Kidney tubule cell (primary cell): Measurements from ENCODE around the gene CORO1C.

Experiments
- DNase-seq: peaks from one replicate; pipeline ENCODE4 v3.0.0-alpha.2; 2018; ENCODE audit warnings: low spot score

The CORO1C gene

GRCh38 chr12:108615918-108616317 is 115.4 kb downstream of the CORO1C start:
- DNase-seq: no peak

- DNase-seq: no peak
These were observed 116.7 kb downstream of the CORO1C start for GRCh38 chr12:108614639-108615038.

DNA sequence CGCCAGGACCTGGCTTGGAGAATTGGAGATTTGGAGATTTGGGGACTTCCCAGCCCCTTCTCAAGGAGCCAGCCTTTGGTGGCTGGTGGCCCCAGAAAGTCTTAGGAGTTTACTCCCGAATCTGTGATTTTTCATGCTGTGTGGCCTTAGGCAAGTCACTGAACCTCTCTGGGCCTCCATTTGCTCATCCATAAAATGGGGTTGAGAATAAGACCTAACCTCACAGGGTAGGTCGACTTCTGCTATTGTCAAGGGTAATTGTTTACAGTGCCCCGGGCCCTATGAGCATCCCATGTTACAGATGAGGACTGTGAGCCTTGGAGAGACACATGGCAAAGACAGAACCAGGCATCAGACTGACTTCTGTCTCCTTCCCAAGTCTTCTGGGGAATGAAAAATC is 117.3 kb downstream of the CORO1C start:
- DNase-seq: no peak

DNA sequence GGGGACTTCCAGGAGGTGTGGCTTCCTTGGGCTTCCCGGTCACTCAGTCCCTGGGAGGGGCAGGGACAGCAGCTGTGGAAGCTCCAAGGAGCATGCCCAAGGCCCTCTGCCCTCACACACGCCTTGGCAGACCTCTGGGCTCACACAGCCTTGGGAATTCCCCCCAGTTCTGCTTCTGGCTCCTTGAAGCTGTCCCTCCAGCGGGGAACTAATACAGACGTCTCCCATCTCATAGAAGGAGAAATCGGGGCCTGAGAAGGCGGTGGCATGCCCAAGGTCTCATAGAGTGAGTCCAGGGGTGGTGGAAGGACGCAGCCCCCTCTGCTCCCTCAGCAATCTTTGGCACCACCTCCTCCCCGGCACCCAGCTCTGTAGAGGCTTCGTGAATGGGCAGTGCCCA is 117.8 kb downstream of the CORO1C start:
- peak; percentile 82 for DNase-seq

GRCh38 chr12:108612788-108613282 is 118.5 kb downstream of the CORO1C start:
- peak; percentile 76 for DNase-seq

- DNase-seq: peak; percentile 95
These were observed 119.4 kb downstream of the CORO1C start for GRCh38 chr12:108611884-108612415.

DNA sequence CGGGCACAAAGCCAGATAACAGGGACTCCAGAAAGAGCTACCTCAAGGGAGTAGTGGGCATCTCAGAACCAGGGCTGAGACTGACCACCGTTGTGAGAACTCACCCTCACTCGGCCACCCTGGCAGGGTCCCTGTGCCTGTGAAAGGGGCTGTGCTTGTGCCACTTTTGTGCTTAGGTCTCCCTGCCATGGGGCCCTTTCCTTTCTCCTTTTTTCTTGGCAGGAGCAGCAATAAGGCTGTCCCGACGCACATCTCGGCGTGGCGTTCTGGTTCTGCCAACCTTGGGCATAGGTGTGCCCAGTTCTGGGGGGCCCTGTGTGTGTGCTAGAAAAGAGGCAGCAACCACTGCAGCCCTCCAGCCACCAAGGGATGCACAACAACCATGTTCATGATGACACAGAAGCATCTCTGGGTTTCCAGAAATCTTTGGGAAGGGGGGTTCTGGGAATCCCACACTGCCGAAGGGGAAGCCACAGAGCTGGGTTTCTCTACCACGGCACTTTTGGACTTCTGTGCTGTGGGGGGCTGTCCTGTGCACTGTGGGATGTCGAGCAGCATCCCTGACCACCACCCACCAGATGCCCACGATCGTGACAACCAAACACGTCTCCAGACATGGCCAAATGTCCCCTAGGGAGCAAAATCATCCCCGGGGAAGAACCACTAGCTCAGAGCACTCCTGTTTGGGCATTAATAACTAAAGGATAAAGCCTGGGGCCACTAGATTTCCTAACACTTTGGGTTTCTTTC is 120.3 kb downstream of the CORO1C start:
- no peak for DNase-seq

- no peak for DNase-seq
These were observed 120.9 kb downstream of the CORO1C start for GRCh38 chr12:108610336-108610815.

GRCh38 chr12:108609537-108610335 is 121.6 kb downstream of the CORO1C start:
- no peak for DNase-seq

DNA sequence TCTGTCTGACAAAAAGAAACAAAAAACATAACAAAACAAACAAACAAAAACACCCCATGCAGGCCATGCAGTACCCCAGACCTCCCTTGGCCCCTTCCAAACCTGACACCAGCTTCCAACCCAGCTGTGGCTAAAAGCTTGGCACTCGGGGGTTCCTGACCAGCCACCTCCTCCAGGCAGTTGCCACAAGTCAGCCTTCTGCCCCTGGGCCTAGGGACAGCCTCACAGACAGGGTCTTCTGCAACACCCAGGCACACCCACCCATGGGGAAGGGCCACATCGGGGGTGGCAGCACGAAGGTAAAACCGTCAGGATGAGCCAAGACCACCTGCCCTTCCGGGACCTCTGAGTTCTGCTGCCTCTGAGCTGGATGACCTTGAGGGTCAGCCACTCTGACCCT is 122.7 kb downstream of the CORO1C start:
- DNase-seq: no peak

DNA sequence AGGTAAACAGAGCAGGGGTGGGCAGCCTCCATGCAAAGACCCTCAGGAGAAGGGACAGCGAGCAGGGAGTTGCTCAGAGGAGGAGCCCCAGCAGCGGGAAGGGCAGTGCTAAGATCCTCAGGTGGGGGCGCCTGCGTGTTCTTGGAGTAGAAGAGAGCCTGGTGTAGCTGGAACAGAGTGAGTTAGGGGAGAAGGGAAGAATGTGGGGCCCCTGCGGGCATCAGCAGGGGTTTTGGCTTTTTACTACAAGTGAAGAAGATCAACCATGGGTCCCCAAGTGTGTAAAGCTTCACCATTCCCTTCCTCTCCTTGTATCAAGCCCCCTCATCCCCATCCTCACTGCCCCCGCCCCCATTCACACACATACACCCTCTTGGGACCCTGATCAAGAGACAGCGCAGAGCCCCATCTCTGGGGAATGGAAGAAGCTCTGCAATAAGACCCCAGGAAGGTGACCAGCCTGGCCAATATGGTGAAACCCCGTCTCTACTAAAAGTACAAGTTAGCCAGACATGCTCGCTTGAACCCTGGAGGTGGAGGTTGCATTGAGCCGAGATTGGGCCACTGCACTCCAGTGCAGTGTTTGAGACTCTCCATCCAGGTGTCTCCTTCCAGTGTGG is 123.2 kb downstream of the CORO1C start:
- no peak for DNase-seq

DNA sequence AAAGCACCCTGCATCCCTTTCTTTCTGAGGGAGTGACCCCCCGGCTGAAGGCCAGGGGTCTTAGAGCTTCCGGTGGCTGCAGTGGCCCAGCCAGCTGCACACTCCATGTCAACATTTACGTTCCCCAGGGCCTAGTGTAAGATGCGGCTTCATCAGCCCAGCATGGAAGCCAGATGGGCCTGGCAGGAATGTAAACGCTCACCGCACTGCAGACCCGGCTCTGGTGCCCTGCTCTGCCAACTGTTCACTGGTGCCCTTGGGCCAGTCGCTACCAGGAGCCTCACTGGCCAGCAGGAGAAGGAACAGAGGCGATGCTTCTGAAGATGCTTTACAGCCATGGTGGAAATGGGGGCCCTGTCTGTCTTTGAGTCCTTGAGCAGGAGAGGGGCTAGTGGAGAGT is 124.8 kb downstream of the CORO1C start:
- DNase-seq: no peak

GRCh38 chr12:108605690-108606406 is 125.5 kb downstream of the CORO1C start:
- no peak for DNase-seq

DNA sequence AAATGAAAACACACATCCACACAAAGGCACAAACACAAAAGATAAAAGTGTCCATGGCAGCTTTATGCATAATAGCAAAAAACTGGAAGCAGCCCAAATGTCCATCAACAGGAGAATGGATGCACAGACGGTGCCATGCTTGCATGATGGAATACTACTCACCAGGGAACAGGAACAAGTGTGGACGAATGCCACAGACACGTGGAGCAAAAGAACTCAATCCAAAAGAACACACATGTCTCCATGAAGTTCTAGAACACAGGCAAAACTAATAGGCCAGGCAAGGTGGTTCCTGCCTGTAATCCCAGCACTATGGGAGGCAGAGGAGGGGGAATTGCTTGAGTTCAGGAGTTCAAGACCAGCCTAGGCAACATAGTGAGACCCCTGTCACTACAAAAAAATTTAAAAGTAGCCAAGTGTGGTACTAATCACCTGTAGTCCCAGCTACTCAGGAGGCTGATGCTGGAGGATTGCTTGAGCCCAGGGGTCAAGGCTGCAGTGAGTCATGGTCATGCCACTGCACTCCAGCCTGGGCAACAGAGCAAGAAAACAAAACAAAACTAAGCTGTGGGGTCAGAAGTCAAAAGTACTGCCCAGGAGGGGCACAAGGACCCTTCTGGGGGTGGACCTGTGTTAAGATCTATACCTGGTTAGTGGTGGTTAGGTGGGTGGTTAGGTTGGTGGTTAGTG is 126.2 kb downstream of the CORO1C start:
- peak; percentile 82 for DNase-seq

DNA sequence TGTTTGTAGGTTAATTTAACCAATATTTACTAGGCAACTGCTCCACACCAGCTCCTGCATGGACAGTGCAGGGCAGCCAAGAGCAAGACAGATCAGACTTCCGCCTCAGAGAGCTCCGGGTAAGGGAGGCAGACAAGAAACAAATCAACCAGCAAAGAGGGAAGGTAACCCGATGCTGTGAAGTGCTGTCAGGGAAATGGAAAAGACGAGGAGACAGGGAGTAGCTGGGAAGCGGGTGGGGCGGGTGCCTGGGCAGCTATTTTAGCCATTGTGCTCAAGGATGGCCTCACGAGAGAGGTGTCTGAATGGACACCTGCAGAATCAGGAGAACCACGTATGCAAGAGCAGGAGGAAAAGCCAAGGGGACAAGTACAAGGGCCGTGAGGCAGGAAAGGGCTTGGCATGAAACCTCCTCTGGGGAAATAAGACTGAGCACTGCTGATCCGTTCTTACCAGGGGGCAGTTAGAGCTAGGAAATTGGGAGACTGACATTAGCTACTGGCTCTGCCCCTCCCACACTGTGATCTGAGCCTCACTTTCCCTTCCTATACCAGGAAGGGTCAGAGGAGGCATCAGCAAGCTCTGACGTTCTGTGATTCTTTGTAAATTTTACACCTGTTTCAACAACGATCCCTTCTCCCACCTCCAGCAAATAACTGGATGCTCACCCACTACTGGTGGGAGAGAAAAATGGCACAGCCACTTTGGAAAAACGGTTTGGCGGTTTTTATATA is 126.9 kb downstream of the CORO1C start:
- no peak for DNase-seq

DNA sequence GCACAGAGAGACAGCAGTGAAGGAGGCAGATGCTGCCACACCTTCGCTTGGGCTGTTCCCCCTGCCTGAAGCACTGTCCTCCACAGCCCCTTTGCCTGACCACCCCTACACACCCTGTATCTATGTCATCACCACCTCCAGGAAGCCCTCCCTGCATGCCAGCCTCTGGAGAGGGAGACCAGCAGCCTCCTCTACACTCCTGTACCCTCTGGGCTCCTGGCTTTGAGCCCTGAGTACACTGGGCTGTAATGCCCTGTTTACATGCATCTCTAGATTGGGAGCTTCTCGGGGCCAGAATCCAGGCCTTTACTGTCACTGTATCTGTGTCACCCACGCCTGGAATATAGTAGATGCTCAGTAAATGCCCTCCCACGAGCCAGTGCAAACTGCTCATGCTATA is 127.6 kb downstream of the CORO1C start:
- no peak for DNase-seq

DNA sequence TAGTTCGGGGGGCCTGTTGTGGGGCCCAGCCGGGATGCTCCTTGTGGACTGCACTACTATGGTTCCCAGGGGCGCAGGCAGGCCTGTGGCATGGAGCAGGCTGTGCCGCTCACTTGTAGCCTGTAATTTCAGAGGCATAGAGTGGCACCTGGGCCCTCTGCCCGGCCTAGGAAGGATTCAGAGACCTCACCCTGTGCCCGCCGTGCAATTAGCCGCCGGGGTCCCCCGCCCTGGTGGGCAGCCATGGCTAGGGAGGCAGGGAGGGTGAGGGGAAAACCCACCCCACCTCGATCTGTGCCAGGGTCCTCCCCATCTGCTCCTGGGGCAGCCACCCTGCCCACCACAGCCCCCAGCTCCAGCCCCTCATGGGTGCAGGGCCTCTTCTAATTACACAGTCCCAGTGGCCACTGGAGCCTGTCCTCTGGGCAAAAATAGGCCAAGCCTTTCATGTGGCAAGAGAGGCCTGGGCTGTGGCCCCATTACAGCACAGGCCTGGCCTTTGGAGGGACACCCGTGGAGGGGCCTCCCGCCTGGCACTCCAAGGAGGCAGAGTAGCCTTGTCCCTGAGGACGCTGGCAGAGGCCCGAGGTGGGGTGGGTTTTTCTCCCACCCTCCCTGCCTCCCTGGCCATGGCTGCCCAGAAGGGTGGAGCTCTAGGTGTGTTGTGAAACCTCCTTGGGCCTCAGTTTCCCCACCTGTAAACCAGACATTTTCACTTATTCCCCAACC is 128.2 kb downstream of the CORO1C start:
- no peak for DNase-seq

GRCh38 chr12:108602209-108602705 is 129.1 kb downstream of the CORO1C start:
- no peak for DNase-seq

DNA sequence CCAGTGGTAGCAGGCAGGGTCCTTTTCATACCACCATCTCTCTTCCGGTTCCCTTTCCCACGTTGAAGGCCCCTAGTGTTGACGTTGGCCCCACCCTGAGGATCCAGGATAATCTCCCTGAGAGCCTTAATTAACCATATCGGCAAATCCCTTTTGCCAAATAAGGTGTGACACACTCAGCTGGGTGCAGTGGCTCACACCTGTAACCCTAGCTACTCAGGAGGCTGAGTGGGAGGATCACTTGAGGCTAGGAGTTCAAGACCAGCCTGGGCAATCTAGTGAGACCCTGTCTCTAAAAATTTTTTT is 130.7 kb downstream of the CORO1C start:
- DNase-seq: no peak
